22Rv1 (cell line): Measurements from ENCODE around the gene WDR62.

Experiments used
- H3K27ac ChIP-seq: fragments of 450-650 bp; 2 replicates; pipeline ENCODE4 v1.5.1; 2017
- ZFX ChIP-seq: fragments of 450-650 bp; IDR thresholded peaks from 2 replicates; pipeline ENCODE4 v1.6.1; 2017; ENCODE audit warnings: antibody characterized with exemption, borderline replicate concordance
- TF ChIP-seq, protein P1 (sequence below): fragments of 450-650 bp; IDR thresholded peaks from 2 replicates; pipeline ENCODE4 v1.5.1; 2017; ENCODE audit warnings: mild to moderate bottlenecking

WDR62 gene

DNA sequence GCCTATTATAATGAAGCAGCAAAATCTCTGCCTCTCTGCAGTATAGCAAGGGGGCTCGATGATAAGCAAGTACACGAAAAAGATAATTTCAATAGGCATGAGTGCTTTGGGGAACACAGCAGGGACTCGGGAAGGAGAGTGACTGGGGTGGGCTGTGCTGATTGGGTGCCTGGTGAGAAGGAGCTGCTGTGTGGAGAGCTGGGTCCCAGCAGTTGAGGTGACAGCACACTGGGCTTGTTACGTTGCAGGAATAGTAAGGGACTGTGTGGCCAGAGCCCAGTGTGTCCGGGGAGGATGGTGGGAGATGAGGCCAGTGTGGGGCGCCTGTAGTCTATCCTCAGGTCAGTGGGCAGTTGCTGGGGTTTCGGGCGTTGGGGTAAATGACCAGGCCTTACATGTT, 17.4 kb downstream of the WDR62 start:
- TF ChIP-seq, protein P1, sequence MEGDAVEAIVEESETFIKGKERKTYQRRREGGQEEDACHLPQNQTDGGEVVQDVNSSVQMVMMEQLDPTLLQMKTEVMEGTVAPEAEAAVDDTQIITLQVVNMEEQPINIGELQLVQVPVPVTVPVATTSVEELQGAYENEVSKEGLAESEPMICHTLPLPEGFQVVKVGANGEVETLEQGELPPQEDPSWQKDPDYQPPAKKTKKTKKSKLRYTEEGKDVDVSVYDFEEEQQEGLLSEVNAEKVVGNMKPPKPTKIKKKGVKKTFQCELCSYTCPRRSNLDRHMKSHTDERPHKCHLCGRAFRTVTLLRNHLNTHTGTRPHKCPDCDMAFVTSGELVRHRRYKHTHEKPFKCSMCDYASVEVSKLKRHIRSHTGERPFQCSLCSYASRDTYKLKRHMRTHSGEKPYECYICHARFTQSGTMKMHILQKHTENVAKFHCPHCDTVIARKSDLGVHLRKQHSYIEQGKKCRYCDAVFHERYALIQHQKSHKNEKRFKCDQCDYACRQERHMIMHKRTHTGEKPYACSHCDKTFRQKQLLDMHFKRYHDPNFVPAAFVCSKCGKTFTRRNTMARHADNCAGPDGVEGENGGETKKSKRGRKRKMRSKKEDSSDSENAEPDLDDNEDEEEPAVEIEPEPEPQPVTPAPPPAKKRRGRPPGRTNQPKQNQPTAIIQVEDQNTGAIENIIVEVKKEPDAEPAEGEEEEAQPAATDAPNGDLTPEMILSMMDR: no peak
- TF ChIP-seq ZFX: no peak
- no peak overlapping the region for H3K27ac ChIP-seq

DNA sequence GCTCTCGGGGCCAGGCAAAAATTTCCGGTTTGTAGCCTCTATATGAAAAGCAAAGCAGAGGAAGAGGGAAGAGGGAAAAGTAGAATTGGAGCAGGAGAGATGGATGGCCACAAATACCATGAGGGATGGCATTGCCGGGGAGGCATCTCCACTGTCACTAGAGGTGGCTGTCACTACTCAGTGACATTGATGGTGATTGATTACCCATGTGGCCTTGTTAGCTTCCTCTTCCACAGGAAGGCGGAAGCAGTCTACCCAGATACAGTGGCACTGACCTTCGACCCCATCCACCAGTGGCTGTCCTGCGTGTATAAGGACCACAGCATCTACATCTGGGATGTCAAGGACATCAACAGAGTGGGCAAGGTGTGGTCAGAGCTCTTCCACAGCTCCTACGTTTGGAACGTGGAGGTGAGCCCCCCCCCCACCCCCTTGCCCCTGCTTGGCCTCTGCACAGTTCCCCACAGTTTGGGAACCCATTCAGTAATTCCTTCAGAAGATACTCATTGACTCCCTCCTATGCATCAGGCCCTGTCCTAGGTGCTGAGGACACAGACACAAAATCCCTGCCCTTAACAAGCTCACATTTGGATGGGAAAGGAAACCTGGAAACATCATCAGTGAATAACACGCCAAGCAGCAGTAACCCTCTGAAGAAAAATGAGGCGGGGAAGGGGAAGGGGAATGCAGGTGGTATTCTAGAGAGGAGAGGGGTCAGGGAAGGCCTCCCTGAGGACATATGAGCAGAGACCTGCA, 18.6 kb downstream of the WDR62 start:
- no peak overlapping the region for H3K27ac ChIP-seq
- no peak for TF ChIP-seq ZFX
- TF ChIP-seq, protein P1: no peak

DNA sequence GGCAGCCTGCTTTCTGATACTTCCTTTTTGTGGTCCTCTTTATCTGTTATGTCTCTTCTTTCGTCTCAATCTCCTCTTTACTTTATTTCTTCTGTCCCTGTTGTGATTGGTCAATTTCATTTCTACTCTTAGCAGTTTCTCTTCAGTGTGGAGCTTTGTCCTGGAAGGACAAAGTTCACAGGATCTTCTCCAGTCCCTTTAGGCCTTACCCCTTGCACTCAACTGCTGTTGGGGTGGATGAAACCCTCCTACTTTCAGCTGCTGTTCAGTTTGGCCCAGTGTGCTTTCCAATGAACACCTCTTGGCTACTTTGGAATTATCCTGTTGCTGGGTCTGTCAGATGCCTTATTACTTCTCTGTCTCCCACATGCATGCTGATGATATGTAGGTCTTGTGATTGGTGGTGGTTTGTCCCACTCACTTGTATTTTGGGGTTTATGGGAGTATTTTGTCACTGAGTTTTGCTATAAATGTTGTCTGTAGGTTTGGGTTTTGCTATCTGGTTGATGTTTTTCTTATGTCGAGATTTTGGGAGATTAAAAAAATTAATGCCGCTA, 24.8 kb downstream of the WDR62 start:
- H3K27ac ChIP-seq: no peak overlapping the region
- TF ChIP-seq, protein P1: no peak

DNA sequence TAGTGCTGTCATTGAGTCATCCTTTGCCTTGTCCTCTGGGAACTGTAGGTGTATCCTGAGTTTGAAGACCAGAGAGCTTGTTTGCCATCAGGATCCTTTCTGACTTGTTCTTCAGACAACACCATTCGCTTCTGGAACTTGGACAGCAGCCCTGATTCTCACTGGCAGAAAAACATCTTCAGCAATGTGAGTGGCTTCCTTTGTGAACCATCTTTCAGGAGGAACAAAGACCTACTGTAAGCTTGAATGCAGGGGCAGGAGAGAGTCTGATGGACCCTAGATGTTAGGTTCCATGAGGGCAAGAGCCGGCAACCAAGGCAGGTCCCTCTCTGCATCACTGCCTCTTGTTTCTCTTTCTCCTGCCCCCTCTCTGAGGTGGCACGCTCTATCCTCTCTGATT, 26.7 kb downstream of the WDR62 start:
- TF ChIP-seq ZFX: no peak
- TF ChIP-seq, protein P1: no peak
- no peak overlapping the region for H3K27ac ChIP-seq

DNA sequence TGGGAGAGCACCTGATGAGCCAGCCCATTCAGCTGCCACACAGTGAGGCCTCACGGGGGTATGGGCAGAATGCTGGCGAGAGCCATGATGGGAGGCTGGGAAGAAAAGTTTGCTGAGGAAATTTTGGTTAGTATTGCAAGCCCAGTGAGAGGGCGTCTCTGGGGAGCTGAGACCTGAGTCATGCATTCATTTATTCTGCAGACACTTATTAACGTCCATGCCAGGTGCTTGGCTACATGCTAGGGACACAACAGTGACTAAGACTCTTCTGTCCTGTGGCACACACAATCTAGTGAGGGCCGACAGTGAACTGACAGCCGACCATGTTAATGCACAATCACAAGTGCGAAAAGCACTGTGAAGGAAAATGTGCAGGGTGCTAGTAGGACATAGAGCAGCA, 27.2 kb downstream of the WDR62 start:
- H3K27ac ChIP-seq: no peak overlapping the region

DNA sequence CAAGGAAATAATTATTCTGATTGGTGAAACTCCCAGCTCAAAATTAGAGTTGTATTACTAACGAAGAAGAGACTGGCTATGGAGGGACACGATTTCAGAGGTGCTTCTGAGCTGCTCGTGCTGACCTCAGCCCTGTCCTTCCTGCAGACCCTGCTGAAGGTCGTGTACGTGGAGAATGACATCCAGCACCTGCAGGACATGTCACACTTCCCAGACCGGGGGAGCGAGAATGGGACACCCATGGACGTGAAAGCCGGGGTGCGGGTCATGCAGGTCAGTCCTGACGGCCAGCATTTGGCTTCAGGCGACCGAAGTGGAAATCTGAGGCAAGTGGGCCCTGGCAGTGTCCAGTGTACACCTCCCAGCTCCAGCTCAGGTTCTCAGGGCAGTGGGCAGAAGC, 28.2 kb downstream of the WDR62 start:
- no peak for TF ChIP-seq ZFX
- TF ChIP-seq, protein P1: no peak
- no peak overlapping the region for H3K27ac ChIP-seq

More for the DNA sequence above, 27.2 kb downstream of the WDR62 start:
- TF ChIP-seq, protein P1: no peak
- no peak for TF ChIP-seq ZFX

DNA sequence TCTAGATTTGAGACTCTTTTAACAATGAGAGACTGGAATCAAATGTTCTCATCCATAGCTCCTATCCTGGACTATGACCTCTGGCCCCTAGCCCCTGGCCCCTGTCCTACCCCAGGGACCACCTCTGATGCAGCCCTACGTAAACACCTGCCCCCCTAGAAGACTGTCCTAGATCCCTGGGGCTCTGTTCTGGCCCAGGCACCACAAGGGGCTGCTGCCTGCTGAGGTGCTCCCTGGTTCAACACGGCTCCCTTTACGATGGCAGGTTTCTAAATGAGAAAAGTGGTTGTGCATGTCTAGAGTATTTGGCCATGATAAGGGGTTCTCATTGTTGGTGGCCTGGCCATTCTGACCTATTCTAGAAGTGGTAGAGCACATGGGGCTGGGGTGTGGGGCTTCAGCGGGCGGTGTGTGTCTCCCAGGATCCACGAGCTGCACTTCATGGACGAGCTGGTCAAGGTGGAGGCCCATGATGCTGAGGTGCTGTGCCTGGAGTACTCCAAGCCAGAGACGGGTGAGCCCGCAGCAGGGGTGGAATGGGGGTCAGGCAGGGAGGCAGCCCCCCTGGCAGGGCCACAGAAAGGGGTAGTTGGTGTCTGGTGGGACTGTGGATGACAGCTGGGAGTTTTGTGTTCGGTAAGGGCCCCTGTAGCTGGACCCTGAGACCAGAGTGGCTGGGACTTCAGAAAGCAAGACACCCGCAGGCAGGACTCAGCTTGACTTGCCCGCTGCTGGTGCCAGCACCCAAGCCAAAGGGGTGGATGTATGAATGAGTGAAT, 29.7 kb downstream of the WDR62 start:
- TF ChIP-seq ZFX: no peak
- TF ChIP-seq, protein P1: no peak
- no peak overlapping the region for H3K27ac ChIP-seq
